ENCODE data around the gene GUCY1B1.

DNA sequence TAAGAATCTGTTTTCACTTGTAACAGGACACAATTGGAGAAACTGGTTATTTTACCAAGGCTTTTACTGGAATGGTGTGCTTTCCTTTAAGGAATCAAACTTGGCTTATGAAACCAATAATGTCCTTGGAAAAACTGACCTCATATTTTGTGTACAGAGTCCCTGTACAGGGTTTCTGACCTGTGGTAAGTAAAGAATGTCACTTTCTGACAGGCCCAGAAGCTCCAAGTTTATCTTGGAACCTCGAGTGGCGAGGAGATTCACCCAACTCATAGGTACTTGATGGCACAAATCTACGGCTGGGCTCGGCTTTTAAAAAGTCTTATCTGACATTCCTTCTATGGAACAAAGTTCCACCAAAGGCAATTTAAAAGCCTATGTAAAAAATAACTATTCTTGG lies 90.2 kb downstream of the GUCY1B1 start:
- TF ChIP-seq, protein P1, sequence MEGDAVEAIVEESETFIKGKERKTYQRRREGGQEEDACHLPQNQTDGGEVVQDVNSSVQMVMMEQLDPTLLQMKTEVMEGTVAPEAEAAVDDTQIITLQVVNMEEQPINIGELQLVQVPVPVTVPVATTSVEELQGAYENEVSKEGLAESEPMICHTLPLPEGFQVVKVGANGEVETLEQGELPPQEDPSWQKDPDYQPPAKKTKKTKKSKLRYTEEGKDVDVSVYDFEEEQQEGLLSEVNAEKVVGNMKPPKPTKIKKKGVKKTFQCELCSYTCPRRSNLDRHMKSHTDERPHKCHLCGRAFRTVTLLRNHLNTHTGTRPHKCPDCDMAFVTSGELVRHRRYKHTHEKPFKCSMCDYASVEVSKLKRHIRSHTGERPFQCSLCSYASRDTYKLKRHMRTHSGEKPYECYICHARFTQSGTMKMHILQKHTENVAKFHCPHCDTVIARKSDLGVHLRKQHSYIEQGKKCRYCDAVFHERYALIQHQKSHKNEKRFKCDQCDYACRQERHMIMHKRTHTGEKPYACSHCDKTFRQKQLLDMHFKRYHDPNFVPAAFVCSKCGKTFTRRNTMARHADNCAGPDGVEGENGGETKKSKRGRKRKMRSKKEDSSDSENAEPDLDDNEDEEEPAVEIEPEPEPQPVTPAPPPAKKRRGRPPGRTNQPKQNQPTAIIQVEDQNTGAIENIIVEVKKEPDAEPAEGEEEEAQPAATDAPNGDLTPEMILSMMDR (IDR thresholded peaks at IDR 0.05; ENCODE audit: low read depth, low read length), result no peak
- TF ChIP-seq POLR2A (IDR thresholded peaks at IDR 0.05; ENCODE audit: extremely low read depth, insufficient read length), result no peak
